22Rv1 (cell line): ENCODE data around the gene IFT122.

Experiments
- CTCF ChIP-seq: fragments of 450-650 bp; IDR thresholded peaks from 2 replicates; pipeline ENCODE4 v1.5.1; 2017; ENCODE audit warnings: mild to moderate bottlenecking
- ZFX ChIP-seq: fragments of 450-650 bp; IDR thresholded peaks from 2 replicates; pipeline ENCODE4 v1.6.1; 2017; ENCODE audit warnings: antibody characterized with exemption, borderline replicate concordance

GRCh38 chr3:129403450-129403849 lies 36.6 kb upstream of the IFT122 start:
- TF ChIP-seq CTCF (no peak), ZFX (no peak)
